Measurements from ENCODE around the gene SLC7A1. TPM values are rescaled to one million over a fixed set of nuclear protein-coding genes. Genes with fewer than 3 reads are reported as not detected.

SLC7A1 gene
- polyA plus RNA-seq, 4 donors: 3.2 to 34.6 (median 7.5) TPM

DNA sequence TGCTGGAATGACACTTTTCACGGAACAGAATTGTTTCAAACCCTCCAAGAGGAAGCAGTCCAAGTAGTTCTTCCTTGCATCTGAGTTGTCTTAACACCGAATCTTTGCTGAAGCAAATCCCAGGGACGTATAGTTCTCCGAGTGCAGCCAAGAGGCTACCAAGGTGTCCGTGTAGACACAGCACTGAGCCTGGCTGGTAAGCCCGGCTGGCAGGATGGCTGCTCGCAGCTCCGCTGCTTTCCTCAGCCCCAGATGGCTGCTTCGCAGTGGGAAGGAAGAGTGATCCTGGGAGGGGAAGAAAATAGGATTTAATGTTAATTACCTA, 105.0 kb downstream of the SLC7A1 start:
- DNase-seq: no peak
- no peak for FAIRE-seq
- Histone ChIP-seq H3K36me3 (ENCODE audit: control insufficient read depth in 3 of 3, insufficient read depth in 2 of 3, low read depth in 1 of 3, low read length in 3 of 3) (no peaks in the 10 kb centered on the region), H3K9me3 (ENCODE audit: control insufficient read depth in 2 of 2, insufficient read depth in 1 of 2, low read depth in 1 of 2, low read length in 1 of 2) (no peaks in the 10 kb centered on the region), H3K27ac (ENCODE audit: low read depth in 1 of 3, low read length in 2 of 3) (no peak overlapping the region), H3K4me1 (ENCODE audit: control insufficient read depth in 3 of 3, insufficient read depth in 2 of 3, low read depth in 1 of 3, low read length in 2 of 3) (no peaks in the 10 kb centered on the region), H3K4me3 (ENCODE audit: low read depth in 1 of 3, low read length in 3 of 3) (no peak overlapping the region), H3K27me3 (ENCODE audit: control insufficient read depth in 3 of 3, insufficient read depth in 3 of 3, low read length in 3 of 3) (peaks cover 0 to 5% (median 0%) of the 10 kb centered on the region in 3 donors)
- 85 to 95% (median 94%) methylated on average over 9 of the region's 9 CpGs for WGBS, 3 donors

DNA sequence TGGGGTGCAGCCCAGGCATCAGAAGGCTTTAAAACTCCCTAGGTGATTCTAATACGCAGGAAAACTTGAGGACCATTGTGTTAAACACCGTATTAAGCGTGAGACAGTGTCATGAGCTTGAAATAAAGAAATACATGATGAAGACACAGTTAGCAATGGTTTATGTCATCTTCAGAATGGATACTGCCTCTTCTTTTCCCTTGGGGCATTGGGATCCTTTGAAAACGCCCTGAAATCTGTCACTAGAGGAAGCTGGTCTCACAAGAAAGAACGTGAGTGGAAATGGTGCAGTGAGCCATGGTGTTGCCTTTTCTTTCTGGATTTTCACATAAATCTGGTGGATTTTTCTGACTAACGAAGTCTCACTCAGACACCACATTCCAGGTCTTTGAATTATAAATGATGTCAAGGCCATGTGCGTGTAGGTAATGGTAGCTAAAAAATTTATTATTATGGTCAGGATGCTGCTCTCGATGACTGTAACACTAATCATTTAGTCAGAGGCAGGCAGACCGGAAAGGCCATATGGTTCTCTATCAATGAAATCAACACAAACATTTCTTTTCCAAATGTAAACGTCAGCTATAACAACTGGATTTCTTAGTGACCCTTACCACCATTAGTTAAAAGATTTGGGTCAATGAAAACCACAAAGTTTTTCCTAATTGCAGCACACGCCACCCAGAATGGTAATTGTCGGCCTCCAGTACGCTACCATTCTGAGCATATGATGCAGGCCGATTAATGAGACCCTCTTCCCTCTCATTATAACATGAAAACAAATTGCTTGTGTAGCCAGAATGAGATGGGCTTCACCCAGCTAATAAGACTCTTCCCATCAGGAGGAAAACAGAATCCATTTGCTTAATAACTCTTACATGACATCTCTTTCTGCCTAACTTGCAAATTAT, 105.6 kb downstream of the SLC7A1 start:
- Histone ChIP-seq H3K27ac (ENCODE audit: low read depth in 1 of 3, low read length in 2 of 3) (no peak overlapping the region), H3K27me3 (ENCODE audit: control insufficient read depth in 3 of 3, insufficient read depth in 3 of 3, low read length in 3 of 3) (peaks cover 0 to 5% (median 0%) of the 10 kb centered on the region in 3 donors), H3K36me3 (ENCODE audit: control insufficient read depth in 3 of 3, insufficient read depth in 2 of 3, low read depth in 1 of 3, low read length in 3 of 3) (no peaks in the 10 kb centered on the region), H3K9me3 (ENCODE audit: control insufficient read depth in 2 of 2, insufficient read depth in 1 of 2, low read depth in 1 of 2, low read length in 1 of 2) (no peaks in the 10 kb centered on the region), H3K4me1 (ENCODE audit: control insufficient read depth in 3 of 3, insufficient read depth in 2 of 3, low read depth in 1 of 3, low read length in 2 of 3) (no peaks in the 10 kb centered on the region), H3K4me3 (ENCODE audit: low read depth in 1 of 3, low read length in 3 of 3) (no peak overlapping the region)
- 83 to 84% (median 83%) methylated on average over 14 of the region's 14 CpGs for WGBS, 3 donors
- no peak for FAIRE-seq
- no peak for DNase-seq

DNA sequence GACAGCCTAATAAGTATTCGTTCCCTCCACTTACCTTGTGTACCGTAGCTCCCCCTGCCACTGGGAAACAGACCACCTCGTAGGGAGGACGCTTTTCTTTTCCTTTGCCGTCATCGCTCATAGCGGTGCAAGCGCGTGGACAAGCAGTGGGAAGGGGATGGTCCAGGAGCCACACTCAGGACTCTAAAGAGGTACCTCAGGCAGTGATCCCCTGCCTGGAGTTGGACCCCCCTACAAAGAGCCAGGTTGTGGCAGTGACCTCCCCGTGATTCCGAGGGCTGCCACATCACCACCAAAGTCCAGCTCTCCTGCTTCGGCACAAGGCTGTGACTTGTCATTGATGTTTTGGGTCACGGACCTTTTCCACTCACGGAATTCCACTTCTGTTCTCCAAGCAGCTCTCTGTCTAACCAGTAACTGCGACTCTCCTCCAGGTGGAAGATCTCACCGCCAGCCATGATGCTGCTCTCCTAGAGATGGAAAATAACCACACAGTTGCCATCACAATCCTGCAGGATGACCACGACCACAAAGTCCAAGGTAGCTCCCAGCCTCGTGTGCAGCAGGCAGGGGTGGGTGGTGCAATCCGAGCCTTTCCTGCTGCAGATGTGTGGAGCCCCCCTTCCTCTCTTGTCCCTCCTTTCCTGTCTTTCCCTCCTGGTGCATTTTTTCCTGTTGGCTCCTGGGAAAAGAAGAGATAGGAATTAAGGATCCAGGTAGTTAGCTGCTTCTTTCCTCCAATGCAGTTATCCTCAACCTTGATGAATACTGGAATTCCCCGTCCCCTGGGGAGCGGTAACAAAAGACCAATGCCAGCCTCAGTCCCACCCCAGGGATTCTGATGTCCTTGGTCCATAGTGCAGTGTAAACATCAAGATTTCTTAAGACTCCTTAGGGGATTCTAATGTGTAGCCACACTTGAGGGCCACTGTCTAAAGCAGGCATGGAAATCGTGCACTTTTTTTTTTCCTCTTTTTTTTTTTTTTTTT, 107.7 kb downstream of the SLC7A1 start:
- peaks cover 0 to 5% (median 0%) of the 10 kb centered on the region in 3 donors for H3K4me1 ChIP-seq (ENCODE audit: control insufficient read depth in 3 of 3, insufficient read depth in 2 of 3, low read depth in 1 of 3, low read length in 2 of 3)
- no peak overlapping the region for H3K4me3 ChIP-seq (ENCODE audit: low read depth in 1 of 3, low read length in 3 of 3)
- DNase-seq (no peak), FAIRE-seq (no peak)
- H3K9me3 ChIP-seq (ENCODE audit: control insufficient read depth in 2 of 2, insufficient read depth in 1 of 2, low read depth in 1 of 2, low read length in 1 of 2): no peaks in the 10 kb centered on the region
- WGBS, 3 donors: 84 to 88% (median 85%) methylated on average over 22 of the region's 22 CpGs
- H3K27me3 ChIP-seq (ENCODE audit: control insufficient read depth in 3 of 3, insufficient read depth in 3 of 3, low read length in 3 of 3): peaks cover 0 to 5% (median 0%) of the 10 kb centered on the region in 3 donors
- no peak overlapping the region for H3K27ac ChIP-seq (ENCODE audit: low read depth in 1 of 3, low read length in 2 of 3)
- no peaks in the 10 kb centered on the region for H3K36me3 ChIP-seq (ENCODE audit: control insufficient read depth in 3 of 3, insufficient read depth in 2 of 3, low read depth in 1 of 3, low read length in 3 of 3)

DNA sequence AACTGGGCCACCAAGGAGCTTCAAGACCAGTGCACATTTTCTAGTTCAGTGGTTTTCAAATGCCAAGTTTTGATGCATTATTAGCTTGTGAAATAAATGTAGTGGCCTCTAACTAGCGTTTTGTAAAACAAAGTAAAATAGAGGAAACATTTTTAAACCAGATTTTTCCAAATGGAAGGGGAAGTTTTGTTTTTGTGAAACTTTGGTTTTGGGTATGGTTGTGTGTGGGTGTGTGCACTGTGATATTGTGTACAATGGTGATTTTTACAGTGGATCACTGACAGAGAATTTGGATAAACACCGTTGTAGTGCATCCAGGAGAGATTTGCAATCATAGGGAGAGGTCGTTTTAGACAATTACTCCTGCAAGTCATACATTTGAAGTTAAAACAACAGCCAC, 108.9 kb downstream of the SLC7A1 start:
- peaks cover 0 to 5% (median 0%) of the 10 kb centered on the region in 3 donors for H3K27me3 ChIP-seq (ENCODE audit: control insufficient read depth in 3 of 3, insufficient read depth in 3 of 3, low read length in 3 of 3)
- no peaks in the 10 kb centered on the region for H3K9me3 ChIP-seq (ENCODE audit: control insufficient read depth in 2 of 2, insufficient read depth in 1 of 2, low read depth in 1 of 2, low read length in 1 of 2)
- H3K4me1 ChIP-seq (ENCODE audit: control insufficient read depth in 3 of 3, insufficient read depth in 2 of 3, low read depth in 1 of 3, low read length in 2 of 3): peaks cover 0 to 9% (median 0%) of the 10 kb centered on the region in 3 donors
- 60 to 72% (median 60%) methylated on average over 3 of the region's 3 CpGs for WGBS, 3 donors
- FAIRE-seq (no peak), DNase-seq (no peak)
- no peak overlapping the region for H3K27ac ChIP-seq (ENCODE audit: low read depth in 1 of 3, low read length in 2 of 3)
- no peaks in the 10 kb centered on the region for H3K36me3 ChIP-seq (ENCODE audit: control insufficient read depth in 3 of 3, insufficient read depth in 2 of 3, low read depth in 1 of 3, low read length in 3 of 3)
- H3K4me3 ChIP-seq (ENCODE audit: low read depth in 1 of 3, low read length in 3 of 3): no peak overlapping the region

DNA sequence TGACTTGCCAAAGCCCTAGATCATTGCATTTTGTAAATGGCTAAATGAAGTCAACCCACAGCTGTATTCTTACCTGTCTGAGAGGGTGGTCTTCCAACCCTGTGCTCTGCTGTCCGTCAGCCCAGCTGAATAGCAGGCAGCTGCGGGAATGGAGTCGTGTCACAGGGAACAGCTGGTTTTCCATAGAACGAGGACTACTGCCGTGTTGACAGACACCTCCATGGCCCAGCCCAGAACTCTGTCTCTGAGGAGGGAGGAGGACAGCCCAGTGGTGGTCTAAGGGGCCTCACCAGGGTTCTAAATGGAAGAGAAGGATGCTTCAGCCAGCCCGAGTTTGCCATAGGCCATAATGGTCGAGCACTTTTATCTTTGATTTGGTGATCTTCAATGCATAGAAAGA, 110.7 kb downstream of the SLC7A1 start:
- no peak for FAIRE-seq
- 91 to 94% (median 93%) methylated on average over 7 of the region's 7 CpGs for WGBS, 3 donors
- no peak for DNase-seq

DNA sequence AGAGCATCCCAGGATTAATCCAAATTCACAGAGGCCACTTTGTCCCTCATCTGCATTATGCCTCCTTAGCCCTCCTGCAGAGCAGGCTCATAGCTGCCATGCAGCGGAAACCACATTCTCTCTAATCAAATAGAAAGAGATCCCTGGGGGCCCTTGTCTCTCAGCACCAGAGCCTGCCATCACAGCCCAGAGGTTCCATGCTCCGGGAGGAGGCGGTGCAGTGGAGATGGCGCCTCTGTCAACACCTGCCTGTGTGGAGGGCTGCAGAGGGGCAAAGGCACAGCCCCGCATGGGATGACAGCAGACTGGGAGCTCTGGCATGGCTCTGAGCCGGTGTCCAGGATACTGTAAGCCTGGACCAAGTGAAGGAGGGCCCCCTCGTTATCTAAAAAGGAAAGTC, 111.3 kb downstream of the SLC7A1 start:
- no peak for FAIRE-seq
- WGBS, 3 donors: 85 to 87% (median 86%) methylated on average over 7 of the region's 7 CpGs
- Histone ChIP-seq H3K4me1 (ENCODE audit: control insufficient read depth in 3 of 3, insufficient read depth in 2 of 3, low read depth in 1 of 3, low read length in 2 of 3) (peaks cover 0 to 9% (median 0%) of the 10 kb centered on the region in 3 donors), H3K9me3 (ENCODE audit: control insufficient read depth in 2 of 2, insufficient read depth in 1 of 2, low read depth in 1 of 2, low read length in 1 of 2) (no peaks in the 10 kb centered on the region), H3K36me3 (ENCODE audit: control insufficient read depth in 3 of 3, insufficient read depth in 2 of 3, low read depth in 1 of 3, low read length in 3 of 3) (no peaks in the 10 kb centered on the region), H3K27ac (ENCODE audit: low read depth in 1 of 3, low read length in 2 of 3) (no peak overlapping the region), H3K4me3 (ENCODE audit: low read depth in 1 of 3, low read length in 3 of 3) (no peak overlapping the region), H3K27me3 (ENCODE audit: control insufficient read depth in 3 of 3, insufficient read depth in 3 of 3, low read length in 3 of 3) (peaks cover 0 to 3% (median 0%) of the 10 kb centered on the region in 3 donors)
- no peak for DNase-seq

More for the DNA sequence above, 110.7 kb downstream of the SLC7A1 start:
- H3K27ac ChIP-seq (ENCODE audit: low read depth in 1 of 3, low read length in 2 of 3): no peak overlapping the region
- H3K4me3 ChIP-seq (ENCODE audit: low read depth in 1 of 3, low read length in 3 of 3): no peak overlapping the region
- H3K9me3 ChIP-seq (ENCODE audit: control insufficient read depth in 2 of 2, insufficient read depth in 1 of 2, low read depth in 1 of 2, low read length in 1 of 2): no peaks in the 10 kb centered on the region
- no peaks in the 10 kb centered on the region for H3K36me3 ChIP-seq (ENCODE audit: control insufficient read depth in 3 of 3, insufficient read depth in 2 of 3, low read depth in 1 of 3, low read length in 3 of 3)
- peaks cover 0 to 9% (median 0%) of the 10 kb centered on the region in 3 donors for H3K4me1 ChIP-seq (ENCODE audit: control insufficient read depth in 3 of 3, insufficient read depth in 2 of 3, low read depth in 1 of 3, low read length in 2 of 3)
- peaks cover 0 to 3% (median 0%) of the 10 kb centered on the region in 3 donors for H3K27me3 ChIP-seq (ENCODE audit: control insufficient read depth in 3 of 3, insufficient read depth in 3 of 3, low read length in 3 of 3)

DNA sequence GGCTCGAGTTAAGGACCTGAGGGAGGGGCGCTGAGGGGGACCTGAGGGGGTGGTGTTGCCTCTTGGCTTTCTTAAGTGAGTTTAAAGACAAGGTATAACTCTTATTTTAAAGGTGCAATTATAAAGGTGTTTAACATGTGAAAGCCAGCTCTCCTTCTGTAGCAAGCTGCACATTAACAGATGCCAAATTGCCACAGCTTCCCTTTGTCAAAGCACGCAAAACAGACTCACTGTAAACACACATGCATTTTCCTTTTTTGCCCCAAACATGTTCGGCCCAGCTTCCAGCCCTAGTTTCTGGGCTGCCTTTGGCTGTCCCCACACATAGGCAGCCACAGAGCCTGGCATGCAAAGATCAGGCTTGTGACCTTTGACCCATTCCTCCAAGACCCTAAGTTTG, 111.9 kb downstream of the SLC7A1 start:
- Histone ChIP-seq H3K27me3 (ENCODE audit: control insufficient read depth in 3 of 3, insufficient read depth in 3 of 3, low read length in 3 of 3) (peaks cover 0 to 3% (median 0%) of the 10 kb centered on the region in 3 donors), H3K9me3 (ENCODE audit: control insufficient read depth in 2 of 2, insufficient read depth in 1 of 2, low read depth in 1 of 2, low read length in 1 of 2) (no peaks in the 10 kb centered on the region), H3K4me3 (ENCODE audit: low read depth in 1 of 3, low read length in 3 of 3) (no peak overlapping the region), H3K4me1 (ENCODE audit: control insufficient read depth in 3 of 3, insufficient read depth in 2 of 3, low read depth in 1 of 3, low read length in 2 of 3) (peaks cover 0 to 9% (median 0%) of the 10 kb centered on the region in 3 donors), H3K27ac (ENCODE audit: low read depth in 1 of 3, low read length in 2 of 3) (no peak overlapping the region), H3K36me3 (ENCODE audit: control insufficient read depth in 3 of 3, insufficient read depth in 2 of 3, low read depth in 1 of 3, low read length in 3 of 3) (no peaks in the 10 kb centered on the region)
- DNase-seq (no peak), FAIRE-seq (no peak)
- WGBS, 3 donors: 84 to 92% (median 86%) methylated on average over 4 of the region's 4 CpGs

DNA sequence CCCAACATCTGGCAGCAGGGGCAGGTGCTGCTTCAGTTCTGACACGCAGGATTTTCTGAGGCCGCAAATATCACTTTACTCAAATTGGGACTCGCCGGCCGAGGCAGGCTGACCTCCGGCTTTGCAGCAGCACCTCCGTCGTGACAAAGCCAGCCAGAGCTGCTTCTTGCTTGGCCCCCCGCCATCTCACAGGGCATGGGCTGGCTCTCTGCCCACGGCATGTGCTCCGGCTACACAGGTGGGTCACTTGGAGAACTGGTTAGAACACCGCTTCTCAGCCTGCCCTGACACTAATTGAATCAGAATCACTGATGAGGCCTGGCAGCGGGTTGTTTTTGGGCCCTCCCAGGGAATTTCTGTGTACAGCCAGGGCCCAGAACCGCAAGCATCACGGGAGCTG, 112.3 kb downstream of the SLC7A1 start:
- DNase-seq (no peak), FAIRE-seq (no peak)
- H3K36me3 ChIP-seq (ENCODE audit: control insufficient read depth in 3 of 3, insufficient read depth in 2 of 3, low read depth in 1 of 3, low read length in 3 of 3): no peaks in the 10 kb centered on the region
- H3K4me3 ChIP-seq (ENCODE audit: low read depth in 1 of 3, low read length in 3 of 3): no peak overlapping the region
- H3K27me3 ChIP-seq (ENCODE audit: control insufficient read depth in 3 of 3, insufficient read depth in 3 of 3, low read length in 3 of 3): peaks cover 0 to 3% (median 0%) of the 10 kb centered on the region in 3 donors
- WGBS, 3 donors: 84 to 90% (median 89%) methylated on average over 15 of the region's 15 CpGs
- peaks cover 0 to 9% (median 0%) of the 10 kb centered on the region in 3 donors for H3K4me1 ChIP-seq (ENCODE audit: control insufficient read depth in 3 of 3, insufficient read depth in 2 of 3, low read depth in 1 of 3, low read length in 2 of 3)
- H3K27ac ChIP-seq (ENCODE audit: low read depth in 1 of 3, low read length in 2 of 3): no peak overlapping the region
- no peaks in the 10 kb centered on the region for H3K9me3 ChIP-seq (ENCODE audit: control insufficient read depth in 2 of 2, insufficient read depth in 1 of 2, low read depth in 1 of 2, low read length in 1 of 2)
